OCI-LY7 (cell line): Measurements from ENCODE around the gene TENT5C.

Experiments
- EZH2phosphoT487 ChIP-seq: fragments of 200-600 bp; sonication (generic); IDR thresholded peaks from 2 replicates; pipeline ENCODE4 v1.6.1; 2018; ENCODE audit warnings: low read depth, borderline replicate concordance, mild to moderate bottlenecking, mixed run types, antibody characterized with exemption, low read length, moderate library complexity, mixed read lengths
- TF ChIP-seq, protein P1 (sequence below): fragments of 200-600 bp; sonication (generic); conservative IDR thresholded peaks from 2 replicates; pipeline ENCODE4 v1.5.1; 2014; ENCODE audit warnings: mild to moderate bottlenecking, antibody characterized with exemption, low read length, moderate library complexity, mixed read lengths

DNA sequence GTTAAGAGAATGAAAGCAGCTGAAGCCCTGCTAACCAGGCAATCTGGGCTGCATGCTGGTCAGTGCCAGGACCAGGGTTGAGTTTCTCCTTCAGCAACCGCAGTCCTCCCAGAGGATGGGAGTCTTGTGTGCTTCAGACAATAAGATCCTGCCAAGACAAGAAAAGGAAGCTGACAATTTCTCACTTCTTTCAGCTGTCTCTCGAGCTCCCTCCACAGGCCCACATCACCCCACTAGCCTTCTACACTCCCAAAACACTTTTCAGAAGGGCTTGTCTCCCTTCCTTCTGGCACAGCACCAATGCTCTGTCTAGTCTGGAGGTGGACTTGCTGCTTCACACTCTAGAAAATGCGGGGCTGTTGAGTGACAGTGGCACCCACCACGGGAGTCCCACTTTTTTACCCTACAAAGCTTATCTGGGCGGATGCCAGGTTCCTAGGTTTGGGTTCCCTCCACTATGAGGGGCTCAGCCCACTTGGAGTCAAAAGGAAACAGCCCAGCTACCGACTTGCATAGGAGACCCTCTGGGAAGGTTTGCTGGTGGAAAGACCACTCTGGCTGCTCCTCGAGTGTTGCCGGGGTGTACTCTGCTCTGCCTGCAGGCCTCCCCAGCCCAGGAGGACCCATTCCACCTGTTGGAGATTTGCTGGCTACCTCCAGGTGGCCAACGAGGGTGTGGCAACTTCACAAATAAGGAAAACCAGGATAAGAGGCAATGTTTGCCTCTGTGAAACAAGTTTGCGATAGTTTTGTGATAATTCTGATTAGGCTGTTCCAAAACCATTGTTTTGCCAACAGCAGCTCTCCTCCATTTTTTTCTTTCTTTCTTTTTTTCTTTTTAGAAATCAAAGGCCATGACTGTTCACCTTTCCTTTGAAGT is 68.9 kb downstream of the TENT5C start:
- TF ChIP-seq, protein P1, sequence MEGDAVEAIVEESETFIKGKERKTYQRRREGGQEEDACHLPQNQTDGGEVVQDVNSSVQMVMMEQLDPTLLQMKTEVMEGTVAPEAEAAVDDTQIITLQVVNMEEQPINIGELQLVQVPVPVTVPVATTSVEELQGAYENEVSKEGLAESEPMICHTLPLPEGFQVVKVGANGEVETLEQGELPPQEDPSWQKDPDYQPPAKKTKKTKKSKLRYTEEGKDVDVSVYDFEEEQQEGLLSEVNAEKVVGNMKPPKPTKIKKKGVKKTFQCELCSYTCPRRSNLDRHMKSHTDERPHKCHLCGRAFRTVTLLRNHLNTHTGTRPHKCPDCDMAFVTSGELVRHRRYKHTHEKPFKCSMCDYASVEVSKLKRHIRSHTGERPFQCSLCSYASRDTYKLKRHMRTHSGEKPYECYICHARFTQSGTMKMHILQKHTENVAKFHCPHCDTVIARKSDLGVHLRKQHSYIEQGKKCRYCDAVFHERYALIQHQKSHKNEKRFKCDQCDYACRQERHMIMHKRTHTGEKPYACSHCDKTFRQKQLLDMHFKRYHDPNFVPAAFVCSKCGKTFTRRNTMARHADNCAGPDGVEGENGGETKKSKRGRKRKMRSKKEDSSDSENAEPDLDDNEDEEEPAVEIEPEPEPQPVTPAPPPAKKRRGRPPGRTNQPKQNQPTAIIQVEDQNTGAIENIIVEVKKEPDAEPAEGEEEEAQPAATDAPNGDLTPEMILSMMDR: peak; percentile 92
- TF ChIP-seq EZH2phosphoT487: no peak
